Measurements from ENCODE around the gene PPDPF. TPM values are rescaled to one million over a fixed set of nuclear protein-coding genes. Genes with fewer than 3 reads are reported as not detected.

PPDPF gene
- polyA plus RNA-seq, 1 donor (not counting 4 experiments of a cell fraction or from before 2014, with no cell fraction given): 8.8 TPM

GRCh38 chr20:63552481-63553249 is 32.1 kb downstream of the PPDPF start:
- dilution Hi-C loops (cut with MboI; ENCODE audit: extremely low pct_ligation_motif_present, low sequenced_read_pairs): no loop called here
- Histone ChIP-seq H4K20me1 (ENCODE audit: control insufficient read depth, extremely low read depth, insufficient read depth, low read length) (no peaks in the 10 kb centered on the region), H3K9me3 (ENCODE audit: control insufficient read depth, low read depth, low read length) (no peaks in the 10 kb centered on the region), H3K9ac (ENCODE audit: control insufficient read depth, extremely low read depth, insufficient read depth, low read length) (no peak overlapping the region), H2AFZ (ENCODE audit: control insufficient read depth, low read length) (no peak overlapping the region), H3K4me1 (ENCODE audit: control insufficient read depth, extremely low read depth, insufficient read depth, low read length) (peaks cover 16% of the 10 kb centered on the region), H3K27ac (ENCODE audit: control insufficient read depth, insufficient read depth, low read length) (peak overlapping the region; percentile 51), H3K36me3 (ENCODE audit: control insufficient read depth in 2 of 2, extremely low read depth in 1 of 2, insufficient read depth in 2 of 2, low read length in 2 of 2) (peaks cover 0 to 4% of the 10 kb centered on the region in 2 experiments), H3K9me1 (ENCODE audit: control insufficient read depth, extremely low read depth, insufficient read depth, low read length) (no peaks in the 10 kb centered on the region), H3K4me2 (ENCODE audit: control insufficient read depth, extremely low read depth, insufficient read depth, low read depth, low read length) (peak overlapping the region; percentile 67), H3K79me2 (ENCODE audit: control insufficient read depth, insufficient read depth, low read length) (no peaks in the 10 kb centered on the region), H3K4me3 (ENCODE audit: control insufficient read depth in 2 of 3, extremely low read depth in 1 of 3, insufficient read depth in 2 of 3, low read depth in 1 of 3, low read length in 3 of 3) (peak overlapping the region in 2 of 3 experiments; percentile 3 to 55), H3K27me3 (ENCODE audit: control insufficient read depth, extremely low read depth, insufficient read depth, low read length) (peaks cover 3% of the 10 kb centered on the region)
- peak; percentile 82 for DNase-seq (ENCODE audit: low read depth, low spot score)
- FAIRE-seq: peak; percentile 82
- TF ChIP-seq EZH2 (IDR thresholded peaks at IDR 0.05; ENCODE audit: low read length): no peak
- TF ChIP-seq CTCF (optimal IDR thresholded peaks at IDR 0.05 in 1 of 3, IDR thresholded peaks at IDR 0.05 in 1 of 3, conservative IDR thresholded peaks at IDR 0.05 in 1 of 3; ENCODE audit: extremely low read depth in 1 of 3, insufficient read depth in 2 of 3, low read length in 3 of 3): no peak

- peak overlapping the region; percentile 76 for H2AFZ ChIP-seq (ENCODE audit: control insufficient read depth, low read length)
- H3K27ac ChIP-seq (ENCODE audit: control insufficient read depth, insufficient read depth, low read length): peak overlapping the region; percentile 51
- peak; percentile 72 for FAIRE-seq
Measured at GRCh38 chr20:63553251-63553932, 32.8 kb downstream of the PPDPF start.

More at GRCh38 chr20:63553251-63553932, 32.8 kb downstream of the PPDPF start:
- dilution Hi-C loops (cut with MboI; ENCODE audit: extremely low pct_ligation_motif_present, low sequenced_read_pairs): no loop called here
- Histone ChIP-seq H3K9ac (ENCODE audit: control insufficient read depth, extremely low read depth, insufficient read depth, low read length) (peak overlapping the region; percentile 71), H3K36me3 (ENCODE audit: control insufficient read depth in 2 of 2, extremely low read depth in 1 of 2, insufficient read depth in 2 of 2, low read length in 2 of 2) (peaks cover 0 to 4% of the 10 kb centered on the region in 2 experiments), H3K4me2 (ENCODE audit: control insufficient read depth, extremely low read depth, insufficient read depth, low read depth, low read length) (peak overlapping the region; percentile 79), H4K20me1 (ENCODE audit: control insufficient read depth, extremely low read depth, insufficient read depth, low read length) (no peaks in the 10 kb centered on the region), H3K4me3 (ENCODE audit: control insufficient read depth in 2 of 3, extremely low read depth in 1 of 3, insufficient read depth in 2 of 3, low read depth in 1 of 3, low read length in 3 of 3) (peak overlapping the region; percentile 64 to 81 (median 71)), H3K79me2 (ENCODE audit: control insufficient read depth, insufficient read depth, low read length) (no peaks in the 10 kb centered on the region), H3K4me1 (ENCODE audit: control insufficient read depth, extremely low read depth, insufficient read depth, low read length) (peaks cover 16% of the 10 kb centered on the region), H3K9me1 (ENCODE audit: control insufficient read depth, extremely low read depth, insufficient read depth, low read length) (no peaks in the 10 kb centered on the region), H3K9me3 (ENCODE audit: control insufficient read depth, low read depth, low read length) (no peaks in the 10 kb centered on the region), H3K27me3 (ENCODE audit: control insufficient read depth, extremely low read depth, insufficient read depth, low read length) (no peaks in the 10 kb centered on the region)
- TF ChIP-seq EZH2 (IDR thresholded peaks at IDR 0.05; ENCODE audit: low read length) (no peak), CTCF (optimal IDR thresholded peaks at IDR 0.05 in 1 of 3, IDR thresholded peaks at IDR 0.05 in 1 of 3, conservative IDR thresholded peaks at IDR 0.05 in 1 of 3; ENCODE audit: extremely low read depth in 1 of 3, insufficient read depth in 2 of 3, low read length in 3 of 3) (no peak)
- peak; percentile 90 for DNase-seq (ENCODE audit: low read depth, low spot score)
